OCI-LY3 (cell line): ENCODE measurements around the gene TAF5L.

Experiments
- H2AFZ ChIP-seq: fragments of 200-600, 300-600 bp; shearing (Covaris generic); 2 replicates; pipeline ENCODE4 v1.6.0; 2014; ENCODE audit warnings: antibody characterized with exemption, low read depth, low read length
- H3K27ac ChIP-seq: fragments of 200-600, 300-600 bp; sonication (generic); 2 replicates; pipeline ENCODE4 v1.5.1; 2014; ENCODE audit warnings: mild to moderate bottlenecking, low read length, moderate library complexity, mixed read lengths
- H3K27me3 ChIP-seq: fragments of 200-600, 300-600 bp; sonication (generic); 2 replicates; pipeline ENCODE4 v1.6.1; 2014; ENCODE audit warnings: low read depth, low read length, mixed read lengths
- H3K36me3 ChIP-seq: fragments of 200-600, 300-600 bp; sonication (generic); replicated peaks from 2 replicates; pipeline ENCODE3; 2014; ENCODE audit warnings: low read depth, low read length, mixed read lengths
- H3K4me1 ChIP-seq: fragments of 300-600, 200-600 bp; sonication (generic); 2 replicates; pipeline ENCODE4 v1.6.1; 2014; ENCODE audit warnings: low read length, mixed read lengths
- H3K4me2 ChIP-seq: fragments of 200-600, 300-600 bp; sonication (generic); 2 replicates; pipeline ENCODE4 v1.6.1; 2014; ENCODE audit warnings: low read length, mixed read lengths
- H3K4me3 ChIP-seq: fragments of 300-600, 200-600 bp; sonication (generic); 2 replicates; pipeline ENCODE4 v1.5.1; 2014; ENCODE audit warnings: antibody characterized with exemption, mild to moderate bottlenecking, low read length, moderate library complexity
- H3K79me2 ChIP-seq: fragments of 300-600, 200-600 bp; shearing (Covaris generic); 2 replicates; pipeline ENCODE4 v1.6.1; 2014; ENCODE audit warnings: mild to moderate bottlenecking, low read length, mixed read lengths
- H3K9ac ChIP-seq: fragments of 300-600, 200-600 bp; shearing (Covaris generic); 2 replicates; pipeline ENCODE4 v1.6.0; 2014; ENCODE audit warnings: mild to moderate bottlenecking, low read length, moderate library complexity
- H3K9me3 ChIP-seq: fragments of 200-600, 300-600 bp; shearing (Covaris generic); 2 replicates; pipeline ENCODE4 v1.6.1; 2014; ENCODE audit warnings: low read length, mixed read lengths; ENCODE audit not compliant: insufficient read depth
- H4K20me1 ChIP-seq: fragments of 200-600, 300-600 bp; sonication (generic); 2 replicates; pipeline ENCODE4 v1.6.1; 2016; ENCODE audit warnings: low read length, mixed read lengths; ENCODE audit not compliant: insufficient read depth
- CTCF ChIP-seq: fragments of 200-600, 300-600 bp; sonication (generic); IDR thresholded peaks from 2 replicates; pipeline ENCODE4 v1.5.1; 2014; ENCODE audit warnings: antibody characterized with exemption, low read length, low read depth
- EZH2phosphoT487 ChIP-seq: fragments of 200-600 bp; shearing (Covaris generic); IDR thresholded peaks from 2 replicates; pipeline ENCODE4 v1.6.1; 2018; ENCODE audit warnings: antibody characterized with exemption, mixed run types, low read depth

Gene TAF5L

GRCh38 chr1:229550812-229551567, 74.9 kb downstream of the TAF5L start:
- H3K4me3 ChIP-seq: no peak overlapping the region
- H3K9me3 ChIP-seq: no peaks in the 10 kb centered on the region
- no peak overlapping the region for H2AFZ ChIP-seq
- no peak overlapping the region for H3K27ac ChIP-seq
- peaks cover 17% of the 10 kb centered on the region for H3K4me1 ChIP-seq
- no peak overlapping the region for H3K9ac ChIP-seq
- H3K36me3 ChIP-seq: peaks cover 10% of the 10 kb centered on the region
- peaks cover 53% of the 10 kb centered on the region for H3K79me2 ChIP-seq
- no peaks in the 10 kb centered on the region for H3K27me3 ChIP-seq
- no peak for TF ChIP-seq CTCF
- TF ChIP-seq EZH2phosphoT487: no peak
- H3K4me2 ChIP-seq: no peak overlapping the region
- peaks cover 40% of the 10 kb centered on the region for H4K20me1 ChIP-seq

- Histone ChIP-seq H3K27me3 (no peaks in the 10 kb centered on the region), H3K79me2 (peaks cover 24% of the 10 kb centered on the region), H3K4me3 (no peak overlapping the region), H3K36me3 (peaks cover 31% of the 10 kb centered on the region), H3K9me3 (no peaks in the 10 kb centered on the region), H3K4me1 (peaks cover 13% of the 10 kb centered on the region), H3K27ac (no peak overlapping the region), H3K9ac (no peak overlapping the region), H2AFZ (no peak overlapping the region), H4K20me1 (peaks cover 18% of the 10 kb centered on the region), H3K4me2 (no peak overlapping the region)
- no peak for TF ChIP-seq EZH2phosphoT487
- TF ChIP-seq CTCF: no peak
Observed at GRCh38 chr1:229547542-229547941, 78.4 kb downstream of the TAF5L start.

GRCh38 chr1:229544587-229544986, 81.3 kb downstream of the TAF5L start:
- Histone ChIP-seq H3K9me3 (no peaks in the 10 kb centered on the region), H3K27ac (no peak overlapping the region), H3K4me2 (no peak overlapping the region), H3K27me3 (no peaks in the 10 kb centered on the region), H2AFZ (no peak overlapping the region), H3K4me1 (no peaks in the 10 kb centered on the region; the same call in 1 of the 2 replicates), H3K4me3 (no peak overlapping the region), H3K36me3 (peaks cover 44% of the 10 kb centered on the region), H4K20me1 (0 out of 2 replicates have a peak, but pooled peaks cover under 1% of the 10 kb centered on the region), H3K79me2 (peaks cover 4% of the 10 kb centered on the region), H3K9ac (no peak overlapping the region)
- TF ChIP-seq EZH2phosphoT487 (no peak), CTCF (no peak)
